Fibroblast of lung (primary cell): ENCODE measurements around the gene HTR3C. TPM values are rescaled to one million over a fixed set of nuclear protein-coding genes. Genes with fewer than 3 reads are reported as not detected.

ENCODE experiments used
- DNase-seq, 2 donors: peaks; one replicate each; pipeline versions ENCODE4 v3.0.0 to v3.0.0-alpha.2; 2010; ENCODE audit warnings: low read depth in 2 of 2
- H2AFZ ChIP-seq: 2 replicates; pipeline ENCODE4 v1.5.1; 2012; ENCODE audit warnings: low read length, control low read depth, inconsistent platforms
- H3K27ac ChIP-seq: 2 replicates; pipeline ENCODE4 v1.5.1; 2011; ENCODE audit warnings: low read length, control low read depth; ENCODE audit not compliant: insufficient read depth
- H3K27me3 ChIP-seq: 2 replicates; pipeline ENCODE4 v1.5.1; 2011; ENCODE audit warnings: mild to moderate bottlenecking, low read length; ENCODE audit not compliant: control insufficient read depth, insufficient read depth
- H3K36me3 ChIP-seq: 2 replicates; pipeline ENCODE4 v1.5.1; 2011; ENCODE audit warnings: low read length; ENCODE audit not compliant: control insufficient read depth, insufficient read depth
- H3K4me1 ChIP-seq: 2 replicates; pipeline ENCODE4 v1.5.1; 2011; ENCODE audit warnings: low read length; ENCODE audit not compliant: control insufficient read depth, insufficient read depth; ENCODE audit errors: extremely low read depth
- H3K4me2 ChIP-seq: 2 replicates; pipeline ENCODE4 v1.5.1; 2011; ENCODE audit warnings: low read length, control low read depth; ENCODE audit not compliant: insufficient read depth; ENCODE audit errors: extremely low read depth
- H3K4me3 ChIP-seq, 4 experiments: fragments of 200-600 bp in 1 of 4; sonication (generic) in 1 of 4; replicated peaks in 1 of 4; 2 replicates each; pipeline ENCODE4 v1.5.1; 2011 to 2016; ENCODE audit warnings: low read length in 4 of 4, low read depth in 3 of 4, mild to moderate bottlenecking in 3 of 4, control low read depth in 2 of 4, inconsistent platforms in 1 of 4, mixed read lengths in 1 of 4; ENCODE audit not compliant: insufficient read depth in 1 of 4; ENCODE audit errors: control extremely low read depth in 1 of 4
- H3K79me2 ChIP-seq: 2 replicates; pipeline ENCODE4 v1.5.1; 2012; ENCODE audit warnings: mild to moderate bottlenecking, low read length, inconsistent platforms; ENCODE audit not compliant: control insufficient read depth, insufficient read depth
- H3K9ac ChIP-seq: 2 replicates; pipeline ENCODE4 v1.5.1; 2011; ENCODE audit warnings: mild to moderate bottlenecking, low read length, control low read depth; ENCODE audit not compliant: insufficient read depth
- H3K9me3 ChIP-seq: 2 replicates; pipeline ENCODE4 v1.5.1; 2012; ENCODE audit warnings: low read depth, low read length; ENCODE audit not compliant: control insufficient read depth, insufficient read depth
- H4K20me1 ChIP-seq: 2 replicates; pipeline ENCODE4 v1.5.1; 2011; ENCODE audit warnings: low read length; ENCODE audit not compliant: control insufficient read depth, insufficient read depth; ENCODE audit errors: extremely low read depth
- EZH2 ChIP-seq: IDR thresholded peaks from 2 replicates; pipeline ENCODE4 v1.5.1; 2012; ENCODE audit warnings: low read length, control low read depth, mild to moderate bottlenecking; ENCODE audit errors: missing control alignments
- polyA plus RNA-seq, 2 donors: library from polyadenylated mRNA; depleted of rRNA in 1 of 2; stranded (reverse) in 1 of 2; unstranded in 1 of 2; fragments of >200 nt; gene quantifications; 2 replicates each; pipeline ENCODE4 v1.2.1, GENCODE V29; 2011 to 2012; ENCODE audit warnings: missing spikeins in 1 of 2
- total RNA-seq: library from RNA; depleted of rRNA; stranded (reverse); fragments of >200 nt; gene quantifications from 2 replicates; pipeline ENCODE4 v1.2.1, GENCODE V29; 2014
- TF ChIP-seq, protein P1 (sequence below), 2 donors: IDR thresholded peaks in 1 of 2; conservative IDR thresholded peaks in 1 of 2; 1 replicate in 1 of 2; 2 replicates in 1 of 2; pipeline ENCODE4 v1.5.1; 2011 to 2012; ENCODE audit warnings: low read length in 2 of 2, control low read depth in 1 of 2, inconsistent platforms in 1 of 2, low read depth in 1 of 2, mild to moderate bottlenecking in 1 of 2

Gene HTR3C
- total and polyA plus RNA-seq, 2 donors (not counting 1 experiment from before 2014, with no cell fraction given): not detected

DNA sequence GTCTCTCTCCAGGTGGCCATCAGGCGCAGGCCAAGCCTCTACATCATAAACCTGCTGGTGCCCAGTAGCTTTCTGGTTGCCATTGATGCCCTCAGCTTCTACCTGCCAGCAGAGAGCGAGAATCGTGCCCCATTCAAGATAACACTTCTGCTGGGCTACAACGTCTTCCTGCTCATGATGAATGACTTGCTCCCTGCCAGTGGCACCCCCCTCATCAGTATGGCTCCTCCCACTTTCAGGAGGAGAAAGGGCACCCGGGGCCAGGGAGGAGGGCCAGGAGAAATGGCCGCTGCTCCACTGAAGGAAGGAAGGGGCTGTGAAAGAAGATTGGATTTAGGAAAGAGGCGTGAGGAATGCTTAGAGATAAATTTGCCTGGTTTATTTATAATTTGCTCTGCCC is 6.6 kb downstream of the HTR3C start:
- Histone ChIP-seq H2AFZ (no peak overlapping the region), H3K4me1 (no peaks in the 10 kb centered on the region), H3K36me3 (no peaks in the 10 kb centered on the region), H3K9ac (no peak overlapping the region), H3K4me2 (no peak overlapping the region), H3K9me3 (no peaks in the 10 kb centered on the region), H3K4me3 (no peak overlapping the region), H3K27me3 (no peaks in the 10 kb centered on the region), H3K27ac (no peak overlapping the region), H4K20me1 (no peaks in the 10 kb centered on the region), H3K79me2 (no peaks in the 10 kb centered on the region)
- TF ChIP-seq, protein P1, sequence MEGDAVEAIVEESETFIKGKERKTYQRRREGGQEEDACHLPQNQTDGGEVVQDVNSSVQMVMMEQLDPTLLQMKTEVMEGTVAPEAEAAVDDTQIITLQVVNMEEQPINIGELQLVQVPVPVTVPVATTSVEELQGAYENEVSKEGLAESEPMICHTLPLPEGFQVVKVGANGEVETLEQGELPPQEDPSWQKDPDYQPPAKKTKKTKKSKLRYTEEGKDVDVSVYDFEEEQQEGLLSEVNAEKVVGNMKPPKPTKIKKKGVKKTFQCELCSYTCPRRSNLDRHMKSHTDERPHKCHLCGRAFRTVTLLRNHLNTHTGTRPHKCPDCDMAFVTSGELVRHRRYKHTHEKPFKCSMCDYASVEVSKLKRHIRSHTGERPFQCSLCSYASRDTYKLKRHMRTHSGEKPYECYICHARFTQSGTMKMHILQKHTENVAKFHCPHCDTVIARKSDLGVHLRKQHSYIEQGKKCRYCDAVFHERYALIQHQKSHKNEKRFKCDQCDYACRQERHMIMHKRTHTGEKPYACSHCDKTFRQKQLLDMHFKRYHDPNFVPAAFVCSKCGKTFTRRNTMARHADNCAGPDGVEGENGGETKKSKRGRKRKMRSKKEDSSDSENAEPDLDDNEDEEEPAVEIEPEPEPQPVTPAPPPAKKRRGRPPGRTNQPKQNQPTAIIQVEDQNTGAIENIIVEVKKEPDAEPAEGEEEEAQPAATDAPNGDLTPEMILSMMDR (conservative IDR thresholded peaks at IDR 0.05 in 1 of 2, IDR thresholded peaks at IDR 0.05 in 1 of 2; ENCODE audit: low read depth in 1 of 2, low read length in 2 of 2): no peak
- TF ChIP-seq EZH2: no peak
- DNase-seq: no peak

DNA sequence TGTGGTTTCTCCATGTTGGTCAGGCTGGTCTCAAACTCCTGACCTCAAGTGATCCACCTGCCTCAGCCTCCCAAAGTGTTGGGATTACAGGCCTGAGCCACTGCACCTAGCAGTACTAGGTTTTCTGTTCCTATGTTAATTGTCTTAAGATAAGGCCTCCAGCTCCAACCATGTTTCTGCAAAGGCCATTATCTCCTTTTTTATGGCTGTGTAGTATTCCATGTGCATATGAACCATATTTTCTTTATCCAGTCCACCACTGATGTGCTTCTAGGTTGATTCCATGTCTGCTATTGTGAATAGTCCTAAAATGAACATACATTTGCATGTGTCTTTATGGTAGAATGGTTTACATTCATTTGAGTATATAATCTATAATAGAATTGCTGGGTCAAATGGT is 9.8 kb downstream of the HTR3C start:
- DNase-seq: no peak
- Histone ChIP-seq H3K4me2 (no peak overlapping the region), H4K20me1 (no peaks in the 10 kb centered on the region), H3K4me1 (no peaks in the 10 kb centered on the region), H3K27ac (no peak overlapping the region), H3K4me3 (no peak overlapping the region), H3K9ac (no peak overlapping the region), H3K27me3 (no peaks in the 10 kb centered on the region), H2AFZ (no peak overlapping the region), H3K9me3 (no peaks in the 10 kb centered on the region), H3K36me3 (no peaks in the 10 kb centered on the region), H3K79me2 (no peaks in the 10 kb centered on the region)
- TF ChIP-seq, protein P1 (conservative IDR thresholded peaks at IDR 0.05 in 1 of 2, IDR thresholded peaks at IDR 0.05 in 1 of 2; ENCODE audit: low read depth in 1 of 2, low read length in 2 of 2): no peak
- no peak for TF ChIP-seq EZH2

DNA sequence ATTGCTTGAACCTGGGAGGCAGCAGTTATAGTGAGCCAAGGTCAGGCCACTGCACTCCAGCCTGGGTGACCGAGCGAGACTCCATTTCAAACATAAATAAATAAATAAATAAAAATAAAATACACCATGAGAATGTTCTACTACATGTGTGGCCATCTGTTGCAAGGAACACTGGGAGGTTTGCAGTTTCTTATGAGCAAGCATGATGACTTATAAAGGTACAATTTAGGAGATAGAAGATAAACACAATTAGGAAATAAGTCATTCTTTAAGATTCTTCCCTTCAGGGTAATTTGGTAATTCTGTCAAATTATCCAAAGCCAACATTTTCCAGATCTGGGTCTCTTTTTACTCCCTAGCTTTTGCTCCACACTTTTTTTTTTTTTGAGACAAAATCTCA is 13.4 kb downstream of the HTR3C start:
- Histone ChIP-seq H3K27ac (no peak overlapping the region), H3K4me1 (no peaks in the 10 kb centered on the region), H3K27me3 (no peaks in the 10 kb centered on the region), H3K79me2 (no peaks in the 10 kb centered on the region), H3K4me2 (no peak overlapping the region), H3K9me3 (no peaks in the 10 kb centered on the region), H4K20me1 (no peaks in the 10 kb centered on the region), H3K4me3 (no peak overlapping the region), H2AFZ (no peak overlapping the region), H3K9ac (no peak overlapping the region), H3K36me3 (no peaks in the 10 kb centered on the region)
- TF ChIP-seq, protein P1 (conservative IDR thresholded peaks at IDR 0.05 in 1 of 2, IDR thresholded peaks at IDR 0.05 in 1 of 2; ENCODE audit: low read depth in 1 of 2, low read length in 2 of 2): no peak
- no peak for TF ChIP-seq EZH2
- no peak for DNase-seq
